ENCODE data around the gene PEX5L.

GRCh38 chr3:179957264-179957845 lies 79.4 kb downstream of the PEX5L start:
- TF ChIP-seq, protein P1, sequence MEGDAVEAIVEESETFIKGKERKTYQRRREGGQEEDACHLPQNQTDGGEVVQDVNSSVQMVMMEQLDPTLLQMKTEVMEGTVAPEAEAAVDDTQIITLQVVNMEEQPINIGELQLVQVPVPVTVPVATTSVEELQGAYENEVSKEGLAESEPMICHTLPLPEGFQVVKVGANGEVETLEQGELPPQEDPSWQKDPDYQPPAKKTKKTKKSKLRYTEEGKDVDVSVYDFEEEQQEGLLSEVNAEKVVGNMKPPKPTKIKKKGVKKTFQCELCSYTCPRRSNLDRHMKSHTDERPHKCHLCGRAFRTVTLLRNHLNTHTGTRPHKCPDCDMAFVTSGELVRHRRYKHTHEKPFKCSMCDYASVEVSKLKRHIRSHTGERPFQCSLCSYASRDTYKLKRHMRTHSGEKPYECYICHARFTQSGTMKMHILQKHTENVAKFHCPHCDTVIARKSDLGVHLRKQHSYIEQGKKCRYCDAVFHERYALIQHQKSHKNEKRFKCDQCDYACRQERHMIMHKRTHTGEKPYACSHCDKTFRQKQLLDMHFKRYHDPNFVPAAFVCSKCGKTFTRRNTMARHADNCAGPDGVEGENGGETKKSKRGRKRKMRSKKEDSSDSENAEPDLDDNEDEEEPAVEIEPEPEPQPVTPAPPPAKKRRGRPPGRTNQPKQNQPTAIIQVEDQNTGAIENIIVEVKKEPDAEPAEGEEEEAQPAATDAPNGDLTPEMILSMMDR (IDR thresholded peaks at IDR 0.05) = no peak
- no peak for TF ChIP-seq POLR2A (IDR thresholded peaks at IDR 0.05)
